ENCODE results near the gene OR10W1. TPM values are rescaled to one million over a fixed set of nuclear protein-coding genes. Genes with fewer than 3 reads are reported as not detected.

Gene OR10W1
- total and polyA plus RNA-seq, 2 of the 8 experiments (the other 6 are each of a cell fraction or from before 2014, with no cell fraction given) = not detected

DNA sequence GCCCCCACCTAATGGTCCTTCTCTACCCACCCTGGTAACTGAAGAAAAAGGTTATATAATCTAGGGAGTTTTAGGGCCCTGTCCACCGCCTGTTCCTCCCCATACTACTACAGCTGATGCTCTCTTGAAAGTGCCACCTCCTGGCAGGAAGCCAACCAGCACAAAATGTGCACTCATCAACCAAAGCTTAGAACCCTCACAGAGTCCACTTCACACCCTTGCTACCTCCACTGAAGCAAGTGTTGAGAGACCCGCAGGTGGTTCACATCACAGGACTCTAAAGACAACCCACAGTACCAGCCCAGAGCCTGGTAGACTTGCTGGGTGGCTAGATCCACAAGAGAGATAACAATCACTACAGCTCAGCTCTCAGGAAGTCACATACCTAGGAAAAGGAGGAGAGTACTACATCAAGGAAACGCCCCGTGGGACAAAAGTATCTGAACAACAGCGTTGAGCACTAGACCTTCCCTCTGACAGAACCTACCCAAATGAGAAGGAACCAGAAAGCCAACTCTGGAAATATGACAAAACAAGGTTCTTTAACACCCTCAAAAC lies 17.5 kb upstream of the OR10W1 start:
- TF ChIP-seq EP300 (IDR thresholded peaks at IDR 0.05; ENCODE audit: borderline replicate concordance in 1 of 2, low read depth in 2 of 2, low read length in 2 of 2) (no peak), SP4 (IDR thresholded peaks at IDR 0.05; ENCODE audit: low read length) (no peak), TCF12 (IDR thresholded peaks at IDR 0.05; ENCODE audit: low read depth, low read length) (no peak), GTF2F1 (IDR thresholded peaks at IDR 0.05; ENCODE audit: borderline replicate concordance, low read depth, low read length) (no peak), HDAC6 (IDR thresholded peaks at IDR 0.05; ENCODE audit: low read depth, low read length) (no peak), SIX5 (IDR thresholded peaks at IDR 0.05; ENCODE audit: low read depth, low read length) (no peak), SAP30 (IDR thresholded peaks at IDR 0.05; ENCODE audit: insufficient read depth, insufficient replicate concordance, low read length) (no peak), GABPA (IDR thresholded peaks at IDR 0.05; ENCODE audit: borderline replicate concordance, insufficient read depth, low read length) (no peak), ATF2 (IDR thresholded peaks at IDR 0.05; ENCODE audit: low read length) (no peak)
- no peaks in the 10 kb centered on the region for H3K23me2 ChIP-seq (ENCODE audit: low read depth, low read length)
- no peaks in the 10 kb centered on the region for H3K4me1 ChIP-seq (replicated peaks in 1 of 4; ENCODE audit: control insufficient read depth in 3 of 4, insufficient read depth in 4 of 4, low read length in 3 of 4)
- no peak overlapping the region for H2BK120ac ChIP-seq (replicated peaks; ENCODE audit: low read depth, low read length)
- no peak overlapping the region for H3K4ac ChIP-seq (replicated peaks; ENCODE audit: insufficient read length, low read depth, low read length)
- no peak overlapping the region for H3K56ac ChIP-seq (replicated peaks; ENCODE audit: insufficient read length, low read depth, low read length)
- peaks cover under 1 to 17% of the 10 kb centered on the region in 2 experiments; a peak in 2 of 4 replicates for H3K9me3 ChIP-seq (ENCODE audit: insufficient read depth in 2 of 2, low read depth in 1 of 2, low read length in 1 of 2)
- H3K79me2 ChIP-seq (ENCODE audit: control insufficient read depth in 1 of 2, insufficient read depth in 2 of 2, low read length in 2 of 2) = no peaks in the 10 kb centered on the region
- CTCF ChIA-PET (ENCODE audit: partially characterized antibody) = interaction anchor here (0.7 to 2.2 kb wide), 16 partner anchors 11 to 459 kb away, joined by 3 to 8 read pairs (median 3); partner anchors contain the start of gene OR10W1
- H4K20me1 ChIP-seq (replicated peaks in 1 of 2; ENCODE audit: control insufficient read depth in 1 of 2, insufficient read depth in 2 of 2, low read length in 2 of 2) = no peaks in the 10 kb centered on the region
- H3K18ac ChIP-seq (ENCODE audit: extremely low read depth, low read length) = no peak overlapping the region
- H3K27me3 ChIP-seq (replicated peaks in 1 of 4; ENCODE audit: control insufficient read depth in 3 of 4, extremely low read depth in 1 of 4, insufficient read depth in 3 of 4, low read length in 3 of 4) = no peaks in the 10 kb centered on the region
- no peak overlapping the region for H4K91ac ChIP-seq (replicated peaks; ENCODE audit: insufficient read length, low read length)
- DNase-seq (ENCODE audit: low read depth in 1 of 2, low spot score in 2 of 2) = no peak
- no peak overlapping the region; the same call in 1 of the 2 replicates for H2AFZ ChIP-seq (ENCODE audit: low read length)
- H2AK5ac ChIP-seq (ENCODE audit: low read depth, low read length) = no peak overlapping the region
- H3K23ac ChIP-seq (ENCODE audit: insufficient read length) = no peak overlapping the region
- H3K9ac ChIP-seq (replicated peaks in 1 of 4; ENCODE audit: extremely low read depth in 1 of 4, low read depth in 3 of 4, low read length in 3 of 4) = no peak overlapping the region
- no peak overlapping the region for H4K8ac ChIP-seq (ENCODE audit: extremely low read depth, insufficient read depth, low read length)
- no peak overlapping the region for H2BK15ac ChIP-seq (ENCODE audit: low read length)
- no peak overlapping the region for H3K27ac ChIP-seq (ENCODE audit: low read depth, low read length)
- FAIRE-seq = no peak
- H3K14ac ChIP-seq (ENCODE audit: insufficient read length) = no peak overlapping the region
- H3K4me3 ChIP-seq (ENCODE audit: extremely low read depth in 1 of 4, insufficient read depth in 2 of 4, low read depth in 3 of 4, low read length in 4 of 4) = no peak overlapping the region
- no peak overlapping the region for H3K4me2 ChIP-seq (ENCODE audit: insufficient read depth in 1 of 2, low read depth in 2 of 2, low read length in 2 of 2)
- POLR2A ChIA-PET (ENCODE audit: partially characterized antibody) = interaction anchor here (1.0 kb wide), 1 partner anchor 462 kb away, joined by 3 read pairs; no protein-coding TSS in a partner anchor
- H2BK12ac ChIP-seq (ENCODE audit: low read depth, low read length) = no peak overlapping the region
- no peak overlapping the region for H4K5ac ChIP-seq (ENCODE audit: insufficient read length, low read depth, low read length)
- no peak overlapping the region for H2BK5ac ChIP-seq (ENCODE audit: low read depth, low read length)
- 82% methylated on average over 5 of the region's 5 CpGs; no CpG with 5 or more reads in 1 of the 2 experiments for WGBS, 2 experiments (ENCODE audit: extremely low coverage in 1 of 2, insufficient coverage in 1 of 2, insufficient read length in 1 of 2, insufficient replicate concordance in 2 of 2, low coverage in 1 of 2, low lambda C conversion rate in 2 of 2, missing lambda C conversion rate in 1 of 2)
- H2BK20ac ChIP-seq (ENCODE audit: low read length) = no peak overlapping the region
- H3K36me3 ChIP-seq (ENCODE audit: control insufficient read depth in 2 of 4, insufficient read depth in 4 of 4, low read length in 3 of 4) = no peaks in the 10 kb centered on the region
- no peaks in the 10 kb centered on the region for H3K79me1 ChIP-seq (ENCODE audit: low read depth, low read length)
